ENCODE results near the gene HPN.
"Not testable (repeated sequence)": the region's sequence is repeated elsewhere in the genome, so short reads cannot be mapped to it uniquely, and the experiment has no call there.

Gene HPN

DNA sequence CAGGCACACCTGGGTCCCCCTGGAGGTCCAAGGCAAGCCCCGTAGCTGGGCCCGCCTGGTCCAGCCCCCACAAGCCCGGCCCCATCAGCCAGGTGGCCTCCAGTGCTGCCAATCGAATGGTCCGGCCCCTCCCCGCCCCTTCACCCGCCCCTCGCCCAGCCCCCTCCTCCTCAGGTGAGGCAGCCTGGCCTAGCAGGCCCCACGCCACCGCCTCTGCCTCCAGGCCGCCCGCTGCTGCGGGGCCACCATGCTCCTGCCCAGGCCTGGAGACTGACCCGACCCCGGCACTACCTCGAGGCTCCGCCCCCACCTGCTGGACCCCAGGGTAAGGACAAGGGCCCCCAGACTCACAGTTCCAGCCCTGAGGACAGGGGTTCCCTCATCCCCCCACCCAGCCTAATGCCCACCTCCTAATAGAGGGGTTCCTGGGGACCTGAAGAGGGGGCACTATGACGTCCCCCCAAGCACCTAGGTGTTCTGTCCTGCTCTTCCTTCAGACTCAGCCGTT, at the start of gene HPN:
HPN (plus strand) TSS at position 174 of the 508 bp plus-strand sequence. CDS start 786 bp downstream, outside the sequence.
- no peak for DNase-seq (ENCODE audit: low spot score)

DNA sequence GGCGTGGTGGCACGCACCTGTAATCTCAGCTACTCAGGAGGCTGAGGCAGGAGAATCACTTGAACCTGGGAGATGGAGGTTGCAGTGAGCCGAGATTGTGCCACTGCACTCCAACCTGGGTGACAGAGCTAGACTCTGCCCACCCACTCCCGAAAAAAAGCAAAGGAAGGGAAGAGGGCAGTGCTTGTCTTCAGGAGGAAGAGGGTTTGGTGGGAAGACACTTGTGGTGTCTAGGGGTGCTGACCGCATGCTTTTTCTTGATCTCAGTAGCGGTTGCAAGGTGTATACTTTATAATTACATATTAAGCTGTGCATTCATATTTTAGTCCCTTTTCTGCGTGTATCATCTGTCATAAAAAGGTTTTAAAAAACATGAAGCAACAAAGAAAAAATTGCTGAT, 48.9 kb upstream of the HPN start:
- not testable (repeated sequence) for DNase-seq (ENCODE audit: low spot score)

GRCh38 chr19:34994286-34994642, 47.3 kb upstream of the HPN start:
- DNase-seq (ENCODE audit: low spot score), result no peak

GRCh38 chr19:34994643-34995541, 46.6 kb upstream of the HPN start:
- DNase-seq (ENCODE audit: low spot score), result no peak

- DNase-seq (ENCODE audit: low spot score), result no peak
Measured at GRCh38 chr19:34995551-34995950, 46.0 kb upstream of the HPN start.

- DNase-seq (ENCODE audit: low spot score), result no peak
Measured at GRCh38 chr19:34997071-34997617, 44.4 kb upstream of the HPN start.

DNA sequence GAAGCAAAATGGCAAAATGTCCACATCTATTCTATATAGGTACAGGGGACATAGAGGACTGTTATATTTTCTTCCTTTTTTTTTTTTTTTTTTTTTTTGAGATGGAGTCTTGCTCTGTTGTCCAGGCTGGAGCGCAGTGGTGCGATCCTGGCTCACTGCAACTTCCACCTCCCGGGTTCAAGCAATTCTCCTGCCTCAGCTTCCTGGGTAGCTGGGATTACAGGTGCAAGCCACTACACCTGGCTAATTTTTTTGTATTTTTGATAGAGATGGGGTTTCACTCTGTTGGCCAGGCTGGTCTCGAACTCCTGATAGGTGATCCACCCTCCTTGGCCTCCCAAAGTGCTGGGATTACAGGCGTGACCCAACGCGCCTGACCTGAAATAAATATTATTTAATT, 43.3 kb upstream of the HPN start:
- DNase-seq (ENCODE audit: low spot score), result not testable (repeated sequence)

- no peak for DNase-seq (ENCODE audit: low spot score)
Measured at GRCh38 chr19:34998777-34999497, 42.6 kb upstream of the HPN start.

DNA sequence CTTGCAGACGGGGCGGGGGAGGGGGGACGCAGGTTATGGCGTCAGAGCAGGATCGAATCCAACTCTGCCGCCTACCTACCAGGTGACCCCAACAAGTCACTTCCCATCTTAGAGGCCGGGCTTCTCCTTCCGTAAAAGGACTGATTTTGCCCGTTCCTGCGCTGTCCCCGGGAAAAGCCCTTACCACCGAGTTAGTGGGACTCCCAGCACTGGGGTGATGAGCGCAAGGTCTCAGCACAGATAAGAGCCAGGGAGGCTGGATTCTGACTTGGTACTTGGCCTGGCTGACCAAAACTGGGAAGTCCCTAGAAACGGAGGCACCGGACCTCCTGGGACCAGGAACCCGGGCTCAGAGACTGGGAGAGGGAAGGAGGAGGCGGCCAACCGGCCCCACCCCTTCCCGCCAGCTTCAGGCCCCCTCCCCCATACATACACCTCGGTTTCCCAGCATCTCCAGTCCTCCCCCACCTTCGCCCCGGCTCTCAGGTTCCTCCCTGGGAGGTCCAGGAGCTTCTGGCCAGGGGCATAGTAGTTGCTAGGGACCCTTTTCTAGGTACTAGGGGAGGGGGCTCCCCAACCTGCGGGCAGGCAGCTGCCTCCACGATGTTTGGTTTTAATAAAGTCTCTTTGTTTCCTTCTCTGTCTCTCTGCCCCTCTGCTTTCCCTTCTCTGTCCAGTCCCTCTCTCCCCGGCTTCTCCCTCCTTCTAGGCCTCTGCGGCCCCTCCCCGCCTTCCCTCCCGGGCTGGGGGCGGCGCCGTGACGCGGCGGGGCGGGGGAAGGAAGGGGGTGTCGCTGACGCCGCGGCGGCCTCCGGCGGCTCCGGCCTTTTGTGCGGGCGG, 41.8 kb upstream of the HPN start, which contains the start of gene GRAMD1A:
GRAMD1A (plus strand) TSS at position 826 of the 840 bp plus-strand sequence. CDS start 156 bp downstream, outside the sequence.
- DNase-seq (ENCODE audit: low spot score), result peak; percentile 84

DNA sequence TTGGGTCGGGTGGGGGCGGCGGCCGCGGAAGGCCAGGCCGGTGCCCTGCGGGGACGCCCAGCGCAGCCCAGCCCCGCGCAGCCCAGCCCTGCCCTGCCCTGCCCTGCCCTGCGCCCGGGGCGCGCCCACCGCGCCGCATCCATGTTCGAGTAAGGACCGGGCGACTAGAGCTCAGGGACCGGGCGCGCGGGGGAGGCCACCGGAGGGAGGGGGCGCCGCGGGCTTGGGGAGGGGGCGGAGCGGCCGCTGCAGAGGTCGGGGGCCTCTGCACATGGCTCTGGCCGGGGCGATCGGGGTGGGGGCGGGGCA, 41.2 kb upstream of the HPN start:
- DNase-seq (ENCODE audit: low spot score), result no peak

GRCh38 chr19:35000647-35001501, 40.6 kb upstream of the HPN start:
- no peak for DNase-seq (ENCODE audit: low spot score)

DNA sequence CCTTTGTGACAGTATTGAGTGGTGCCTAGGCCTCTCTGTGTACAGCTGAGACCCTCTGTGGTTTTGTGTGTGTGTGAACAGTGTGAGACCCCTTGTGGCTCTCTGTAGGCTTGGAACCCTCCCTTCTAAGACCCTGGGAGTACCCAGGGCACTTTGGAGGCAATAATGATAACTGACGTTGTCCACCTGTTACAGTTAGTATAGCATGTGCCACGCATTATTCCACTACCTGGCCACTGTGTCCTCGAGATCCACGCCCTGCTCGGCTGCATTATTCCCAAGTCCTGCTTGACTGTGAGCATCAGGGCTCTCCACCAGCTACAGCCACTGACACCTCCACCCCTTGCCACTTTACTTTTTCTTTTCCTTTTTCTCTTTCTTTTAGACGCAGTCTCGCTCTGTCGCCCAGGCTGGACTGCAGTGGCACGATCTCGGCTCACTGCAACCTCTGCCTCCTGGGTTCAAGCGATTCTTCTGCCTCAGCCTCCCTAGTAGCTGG, 39.4 kb upstream of the HPN start:
- no peak for DNase-seq (ENCODE audit: low spot score)

DNA sequence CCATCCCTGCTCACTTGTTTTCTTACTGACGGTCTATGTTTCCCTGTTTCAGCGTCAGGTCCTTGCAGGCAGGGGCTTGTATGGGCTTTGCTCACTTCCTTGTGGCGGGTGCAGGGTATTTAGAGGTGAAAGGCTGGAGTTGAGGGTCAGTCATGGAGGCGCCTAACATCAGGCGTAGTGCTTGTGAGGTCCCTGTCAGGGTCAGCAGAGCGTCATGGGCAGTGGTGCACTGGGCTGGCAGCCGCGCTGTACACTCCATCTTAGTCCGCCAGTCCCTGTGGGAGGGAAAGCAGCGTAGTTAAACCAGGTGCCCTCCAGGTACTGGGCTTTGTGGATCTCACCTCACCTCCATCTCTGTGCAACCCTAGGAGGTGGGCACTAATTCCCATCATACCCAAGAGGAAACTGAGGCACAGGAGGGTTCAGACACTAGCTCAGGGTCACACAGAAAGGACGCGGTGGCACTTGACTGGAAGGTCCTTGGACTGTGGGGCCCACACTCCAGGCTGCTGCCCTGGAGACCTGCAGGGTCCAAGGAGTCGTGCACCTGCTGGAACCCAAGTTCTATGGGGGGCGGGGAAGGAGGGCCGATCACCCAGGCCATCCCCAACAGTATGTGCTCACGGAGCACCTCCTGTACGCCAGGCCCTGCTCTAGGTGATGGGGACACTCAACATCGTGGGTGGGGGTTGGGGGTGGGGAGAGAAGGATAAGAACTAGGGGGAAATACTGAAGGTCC, 36.8 kb upstream of the HPN start:
- DNase-seq (ENCODE audit: low spot score), result no peak

DNA sequence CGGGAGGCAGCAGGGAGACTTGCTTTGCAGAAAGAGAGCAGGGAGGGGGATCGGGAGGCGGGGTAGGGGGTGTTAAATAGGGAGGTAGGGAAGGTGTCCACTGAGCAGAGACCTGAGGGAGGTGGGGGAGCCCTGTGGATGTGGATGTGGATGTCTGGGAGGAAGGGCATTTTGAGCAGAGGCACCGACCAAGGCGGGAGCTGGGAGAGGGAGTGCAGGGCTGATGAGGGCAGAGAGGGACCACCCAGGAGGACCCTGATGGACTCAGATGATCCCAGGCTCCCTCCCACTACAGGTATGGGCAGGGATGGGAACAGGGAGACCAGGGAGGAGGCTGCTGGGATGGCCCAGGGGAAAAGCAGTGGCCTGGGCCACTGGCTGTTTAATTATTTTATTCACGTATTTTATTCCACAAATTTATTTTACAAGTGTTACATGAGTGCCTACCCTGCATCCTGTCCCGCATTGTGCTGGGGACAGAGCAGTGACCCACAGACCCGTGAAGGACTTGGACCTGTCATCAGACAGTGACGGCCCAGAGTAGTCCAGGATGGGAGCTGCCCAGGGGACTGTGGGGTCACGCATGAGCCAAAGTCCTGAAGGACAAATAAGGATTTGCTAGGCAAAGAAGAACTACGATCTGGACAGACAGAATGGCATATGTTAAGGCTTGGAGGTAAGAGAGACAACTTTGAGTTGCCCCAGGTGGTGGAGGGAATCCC, 36.1 kb upstream of the HPN start:
- no peak for DNase-seq (ENCODE audit: low spot score)

GRCh38 chr19:35006007-35006341, 35.5 kb upstream of the HPN start:
- not testable (repeated sequence) for DNase-seq (ENCODE audit: low spot score)

GRCh38 chr19:35006342-35006998, 35.1 kb upstream of the HPN start:
- no peak for DNase-seq (ENCODE audit: low spot score)

DNA sequence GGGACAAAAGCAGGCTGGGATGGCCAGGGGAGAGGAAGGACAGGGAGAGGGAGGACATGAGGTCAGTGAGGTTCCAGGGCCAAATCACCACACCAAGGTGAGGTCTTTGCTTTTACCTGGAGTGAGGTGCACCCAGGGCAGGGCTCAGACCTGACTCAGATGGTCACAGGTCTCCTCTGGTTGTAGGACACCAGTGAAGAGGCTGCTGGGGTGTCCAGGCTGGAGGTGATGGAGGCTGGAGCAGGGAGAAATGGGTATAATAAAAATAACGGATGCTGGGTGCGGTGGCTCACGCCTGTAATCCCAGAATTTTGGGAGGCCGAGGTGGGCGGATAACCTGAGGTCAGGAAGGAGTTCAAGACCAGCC, 34.5 kb upstream of the HPN start:
- no peak for DNase-seq (ENCODE audit: low spot score)

GRCh38 chr19:35007427-35007826, 34.1 kb upstream of the HPN start:
- not testable (repeated sequence) for DNase-seq (ENCODE audit: low spot score)

- no peak for DNase-seq (ENCODE audit: low spot score)
Measured at GRCh38 chr19:35008891-35009341, 32.6 kb upstream of the HPN start.

Data from pons (tissue), 1 donor.